ENCODE results near the gene CPNE6.

GRCh38 chr14:24093901-24094840 lies 22.8 kb downstream of the CPNE6 start, which contains the start of gene PCK2:
- TF ChIP-seq CTCF (optimal IDR thresholded peaks at IDR 0.05 in 1 of 3, IDR thresholded peaks at IDR 0.05 in 1 of 3, conservative IDR thresholded peaks at IDR 0.05 in 1 of 3; ENCODE audit: extremely low read depth in 1 of 3, insufficient read depth in 2 of 3, low read length in 3 of 3) (peak in 2 of 3 experiments; percentile 9 to 40), EZH2 (IDR thresholded peaks at IDR 0.05; ENCODE audit: low read length) (no peak)
